ENCODE measurements around the gene PSAPL1.

DNA sequence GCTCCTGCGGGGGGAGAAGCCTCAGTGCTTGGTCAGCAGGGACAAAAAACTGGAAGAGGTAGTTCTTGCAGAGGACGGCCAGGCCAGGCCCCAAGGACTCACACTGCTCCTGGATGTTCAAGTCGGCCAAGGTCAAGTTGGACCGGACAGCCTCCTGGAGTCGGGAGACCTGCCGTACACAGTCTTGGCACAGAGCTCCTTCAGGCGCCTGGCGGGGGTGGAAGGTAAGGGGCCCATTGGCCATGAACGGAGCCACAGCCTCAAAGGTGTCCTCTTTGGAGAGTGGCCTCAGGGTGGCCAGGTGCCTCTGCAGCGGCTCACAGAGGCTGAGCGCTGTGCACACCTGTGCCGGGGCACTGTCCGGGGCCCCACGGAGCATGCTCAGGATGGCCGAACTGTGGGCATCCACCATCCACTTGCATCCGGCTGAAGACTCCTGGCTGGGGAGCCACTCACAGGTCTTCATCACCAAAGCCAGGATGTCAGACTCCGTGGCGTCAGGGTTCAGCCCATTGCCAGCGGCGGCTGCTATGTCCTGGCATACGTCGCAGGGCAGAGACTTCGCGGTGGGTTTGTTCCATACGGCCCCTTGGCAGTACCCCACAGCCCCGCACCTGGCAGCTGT, 477 bp downstream of the PSAPL1 start:
- no peak for TF ChIP-seq EZH2 (IDR thresholded peaks at IDR 0.05)
- TF ChIP-seq POLR2AphosphoS5 (IDR thresholded peaks at IDR 0.05; ENCODE audit: borderline replicate concordance, low read depth, low read length) = no peak
